ENCODE results near the gene TUT7.

GRCh38 chr9:86263876-86264275 lies 90.3 kb downstream of the TUT7 start:
- no peak for TF ChIP-seq CTCF (conservative IDR thresholded peaks at IDR 0.05)
- TF ChIP-seq EZH2 (IDR thresholded peaks at IDR 0.05; ENCODE audit: low read depth), result no peak

Measured in PC-9 (cell line).